HFFc6 (cell line): Measurements from ENCODE around the gene CCDC174. TPM values are rescaled to one million over a fixed set of nuclear protein-coding genes. Genes with fewer than 3 reads are reported as not detected.

Source experiments
- DNase-seq: peaks from one replicate; pipeline ENCODE4 v3.0.0-alpha.2; 2018
- H3K27ac Mint-ChIP-seq: 2 replicates; pipeline ENCODE4 v1.8.0; 2020; ENCODE audit warnings: mild to moderate bottlenecking, mixed read lengths
- H3K27me3 Mint-ChIP-seq: 2 replicates; pipeline ENCODE4 v1.8.0; 2021; ENCODE audit warnings: mild to moderate bottlenecking, moderate library complexity, mixed read lengths; ENCODE audit not compliant: insufficient read depth
- H3K36me3 Mint-ChIP-seq: 2 replicates; pipeline ENCODE4 v1.8.0; 2021; ENCODE audit warnings: low read depth, mixed read lengths
- H3K4me1 Mint-ChIP-seq: 2 replicates; pipeline ENCODE4 v1.8.0; 2020; ENCODE audit warnings: low read depth, mixed read lengths
- H3K4me3 Mint-ChIP-seq: 2 replicates; pipeline ENCODE4 v1.8.0; 2020; ENCODE audit warnings: mild to moderate bottlenecking, moderate library complexity, mixed read lengths
- H3K9me3 Mint-ChIP-seq: 2 replicates; pipeline ENCODE4 v1.8.0; 2020; ENCODE audit warnings: mild to moderate bottlenecking, mixed read lengths
- total RNA-seq, 6 experiments: library from RNA; stranded (reverse); fragmentation: NEBNext Ultra II Directional; extraction: Animal tissue kit (Norgen Biotek cat#: 25700); gene quantifications; 2 replicates in 1 of 6; 3 replicates in 5 of 6; pipeline ENCODE4 v1.2.3, GENCODE V29; 2021
- TF ChIP-seq, protein P1 (sequence below): fragments of 200-600 bp; sonication (generic); IDR thresholded peaks from 2 replicates; pipeline ENCODE4 v1.5.0; 2021; ENCODE audit warnings: antibody characterized with exemption, mild to moderate bottlenecking

CCDC174 gene
- total RNA-seq, 6 experiments from 2014 or later: 8.7 to 13.4 (median 10.5) TPM

- TF ChIP-seq, protein P1, sequence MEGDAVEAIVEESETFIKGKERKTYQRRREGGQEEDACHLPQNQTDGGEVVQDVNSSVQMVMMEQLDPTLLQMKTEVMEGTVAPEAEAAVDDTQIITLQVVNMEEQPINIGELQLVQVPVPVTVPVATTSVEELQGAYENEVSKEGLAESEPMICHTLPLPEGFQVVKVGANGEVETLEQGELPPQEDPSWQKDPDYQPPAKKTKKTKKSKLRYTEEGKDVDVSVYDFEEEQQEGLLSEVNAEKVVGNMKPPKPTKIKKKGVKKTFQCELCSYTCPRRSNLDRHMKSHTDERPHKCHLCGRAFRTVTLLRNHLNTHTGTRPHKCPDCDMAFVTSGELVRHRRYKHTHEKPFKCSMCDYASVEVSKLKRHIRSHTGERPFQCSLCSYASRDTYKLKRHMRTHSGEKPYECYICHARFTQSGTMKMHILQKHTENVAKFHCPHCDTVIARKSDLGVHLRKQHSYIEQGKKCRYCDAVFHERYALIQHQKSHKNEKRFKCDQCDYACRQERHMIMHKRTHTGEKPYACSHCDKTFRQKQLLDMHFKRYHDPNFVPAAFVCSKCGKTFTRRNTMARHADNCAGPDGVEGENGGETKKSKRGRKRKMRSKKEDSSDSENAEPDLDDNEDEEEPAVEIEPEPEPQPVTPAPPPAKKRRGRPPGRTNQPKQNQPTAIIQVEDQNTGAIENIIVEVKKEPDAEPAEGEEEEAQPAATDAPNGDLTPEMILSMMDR: no peak
- Mint-ChIP-seq H3K27ac (no peak overlapping the region; the same call in 1 of the 2 replicates), H3K36me3 (no peaks in the 10 kb centered on the region), H3K4me3 (no peak overlapping the region), H3K27me3 (peaks cover 2% of the 10 kb centered on the region), H3K4me1 (peaks cover 21% of the 10 kb centered on the region), H3K9me3 (no peaks in the 10 kb centered on the region)
- DNase-seq: no peak
Measured at GRCh38 chr3:14628406-14628805, 23.2 kb upstream of the CCDC174 start.

DNA sequence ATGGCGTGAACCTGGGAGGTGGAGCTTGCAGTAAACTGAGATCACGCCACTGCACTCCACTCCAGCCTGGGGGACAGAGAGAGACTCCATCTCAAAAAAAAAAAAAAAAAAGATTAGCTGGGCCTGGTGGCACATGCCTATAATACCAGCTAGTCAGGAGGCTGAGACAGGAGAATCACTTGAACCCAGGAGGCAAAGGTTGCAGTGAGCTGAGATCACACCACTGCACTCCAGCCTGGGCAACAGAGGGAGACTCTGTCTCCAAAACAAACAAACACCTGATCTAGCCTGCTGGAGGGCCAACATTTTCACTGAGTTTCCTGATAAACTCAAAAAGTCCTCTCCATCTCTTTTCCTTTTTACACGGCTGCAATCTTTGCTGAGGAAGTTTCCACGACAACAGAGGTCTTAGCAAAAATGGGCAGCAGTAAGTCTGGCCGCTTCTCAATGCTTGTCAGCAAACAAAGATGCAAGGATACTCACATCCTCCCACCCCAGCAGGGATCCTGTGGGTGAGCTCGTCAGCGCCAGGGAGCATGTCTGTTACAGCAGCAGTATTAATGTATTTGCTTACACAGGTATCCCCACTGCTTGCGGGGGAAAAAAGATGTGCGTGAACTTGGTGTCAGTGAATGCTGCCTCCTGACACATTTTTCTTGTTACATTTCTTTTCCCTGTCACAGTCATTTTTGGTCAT, 21.0 kb upstream of the CCDC174 start:
- Mint-ChIP-seq H3K4me1 (peaks cover 27% of the 10 kb centered on the region), H3K4me3 (no peak overlapping the region), H3K27ac (no peak overlapping the region), H3K36me3 (no peaks in the 10 kb centered on the region), H3K9me3 (no peaks in the 10 kb centered on the region), H3K27me3 (no peaks in the 10 kb centered on the region; the same call in none of the 2 replicates)
- no peak for DNase-seq
- TF ChIP-seq, protein P1: no peak

DNA sequence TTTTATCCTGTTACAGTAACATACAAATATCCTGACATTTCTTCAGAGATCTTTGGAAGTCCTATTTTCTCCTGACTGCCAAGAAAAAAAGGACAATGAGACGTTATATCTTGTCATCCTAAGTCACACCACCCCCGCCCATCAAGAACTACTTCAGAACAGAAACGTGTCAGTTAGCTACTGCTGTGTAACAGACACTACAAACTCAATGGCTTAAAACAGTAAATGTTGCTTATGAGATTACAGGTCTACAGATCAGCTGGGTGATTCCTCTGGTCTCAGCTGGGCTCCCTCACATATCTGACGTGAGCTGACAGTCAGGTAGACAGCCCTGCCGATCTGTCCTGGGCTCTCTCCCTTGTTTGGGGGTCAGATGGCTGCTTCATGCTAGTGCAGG, 20.5 kb upstream of the CCDC174 start:
- no peak for DNase-seq
- Mint-ChIP-seq H3K27ac (no peak overlapping the region), H3K9me3 (no peaks in the 10 kb centered on the region), H3K27me3 (no peaks in the 10 kb centered on the region; the same call in none of the 2 replicates), H3K4me3 (no peak overlapping the region), H3K36me3 (no peaks in the 10 kb centered on the region), H3K4me1 (peaks cover 28% of the 10 kb centered on the region)
- TF ChIP-seq, protein P1: no peak

- no peak overlapping the region for H3K27ac Mint-ChIP-seq
- H3K27me3 Mint-ChIP-seq: no peaks in the 10 kb centered on the region; the same call in none of the 2 replicates
- no peaks in the 10 kb centered on the region for H3K36me3 Mint-ChIP-seq
- TF ChIP-seq, protein P1: no peak
- peaks cover 25% of the 10 kb centered on the region for H3K4me1 Mint-ChIP-seq
- DNase-seq: no peak
- H3K9me3 Mint-ChIP-seq: no peaks in the 10 kb centered on the region
- no peak overlapping the region for H3K4me3 Mint-ChIP-seq
Measured at GRCh38 chr3:14631687-14632441, 19.7 kb upstream of the CCDC174 start.

GRCh38 chr3:14632442-14632930, 19.1 kb upstream of the CCDC174 start:
- no peak overlapping the region for H3K27ac Mint-ChIP-seq
- H3K4me3 Mint-ChIP-seq: no peak overlapping the region
- no peaks in the 10 kb centered on the region for H3K9me3 Mint-ChIP-seq
- no peak for DNase-seq
- TF ChIP-seq, protein P1: no peak
- H3K27me3 Mint-ChIP-seq: no peaks in the 10 kb centered on the region; the same call in none of the 2 replicates
- H3K36me3 Mint-ChIP-seq: no peaks in the 10 kb centered on the region
- H3K4me1 Mint-ChIP-seq: peaks cover 19% of the 10 kb centered on the region
